GM12892 (cell line): ENCODE results near the gene TMEM87B.

Experiments used
- POLR2A ChIP-seq: IDR thresholded peaks from 2 replicates; pipeline ENCODE4 v1.6.1; 2011; ENCODE audit warnings: low read depth, low read length, control low read depth
- POLR2AphosphoS5 ChIP-seq: IDR thresholded peaks from 2 replicates; pipeline ENCODE4 v1.6.1; 2011; ENCODE audit warnings: low read depth, low read length, control low read depth

- TF ChIP-seq POLR2AphosphoS5 (no peak), POLR2A (no peak)
Measured at GRCh38 chr2:112110966-112111365, 55.9 kb downstream of the TMEM87B start.
